Measurements from ENCODE around the gene NPW. TPM values are rescaled to one million over a fixed set of nuclear protein-coding genes. Genes with fewer than 3 reads are reported as not detected.

NPW gene
- total RNA-seq, 1 experiment from 2014 or later = 7.1 TPM

DNA sequence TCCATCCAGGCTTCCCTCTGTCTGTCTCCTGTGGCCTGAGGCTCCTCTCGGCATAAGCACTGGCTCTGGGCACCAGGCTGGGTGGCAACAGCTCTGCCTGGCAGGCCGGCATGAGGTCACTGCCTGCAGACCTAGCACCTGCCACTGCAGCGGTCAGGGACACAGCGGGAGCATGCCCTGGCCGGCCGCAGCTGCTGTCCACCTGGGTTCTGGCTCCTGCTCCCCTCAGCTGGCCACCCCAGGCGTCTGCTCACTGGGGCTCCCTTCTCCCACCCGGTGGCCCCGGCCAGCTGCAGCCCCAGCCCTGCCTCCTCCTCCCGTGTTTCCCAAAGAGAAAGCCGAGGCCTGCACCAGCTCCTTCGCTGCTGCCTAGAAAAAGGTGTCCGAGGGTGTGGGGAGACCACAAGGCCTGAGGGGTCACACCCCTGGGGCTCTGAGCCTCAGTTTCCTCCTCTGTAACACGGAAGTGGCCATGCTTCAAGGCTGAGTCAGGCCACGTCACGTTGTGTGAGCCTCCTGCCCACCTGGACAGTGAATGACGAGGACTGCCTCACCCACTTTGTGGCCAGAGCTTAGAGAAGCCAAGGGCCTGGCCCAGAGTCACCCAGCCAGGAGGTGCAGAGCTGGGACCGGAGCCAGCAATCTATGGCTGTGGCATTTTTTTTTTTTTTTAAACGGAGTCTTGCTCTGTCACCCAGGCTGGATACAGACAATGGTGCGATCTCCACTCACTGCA is 21.4 kb downstream of the NPW start:
- Mint-ChIP-seq H3K27me3 (ENCODE audit: low read depth) (no peaks in the 10 kb centered on the region), H3K9me3 (no peaks in the 10 kb centered on the region), H3K4me3 (no peak overlapping the region), H3K4me1 (peaks cover 4 to 11% of the 10 kb centered on the region in 2 experiments; a peak in 3 of 4 replicates), H3K36me3 (ENCODE audit: insufficient read depth in 1 of 3, low read depth in 3 of 3) (peaks cover 2 to 5% (median 3%) of the 10 kb centered on the region in 3 experiments; a peak in 5 of 7 replicates), H3K27ac (no peak overlapping the region)
- no peak overlapping the region for H2BK20ac ChIP-seq (ENCODE audit: low read depth, low read length, poor library complexity, severe bottlenecking)
- H3K14ac ChIP-seq (ENCODE audit: insufficient read depth, low read length) = no peak overlapping the region; the same call in 1 of the 2 replicates
- no peaks in the 10 kb centered on the region for H3K23me2 ChIP-seq (ENCODE audit: insufficient read length, low read depth, low read length, poor library complexity, severe bottlenecking)
- H3K79me1 ChIP-seq (ENCODE audit: insufficient read depth, low read depth, low read length, poor library complexity, severe bottlenecking) = no peaks in the 10 kb centered on the region
- no peak overlapping the region for H3T11ph ChIP-seq (ENCODE audit: low read length)
- H3K4me2 ChIP-seq (ENCODE audit: insufficient read depth, insufficient read length, low read length) = no peak overlapping the region
- H3K79me2 ChIP-seq (ENCODE audit: insufficient read depth, low read length) = no peaks in the 10 kb centered on the region
- no peak overlapping the region for H3K9ac ChIP-seq (ENCODE audit: extremely low read depth, insufficient read length, low read length)
- H2AK5ac ChIP-seq (ENCODE audit: insufficient read length, low read length) = no peak overlapping the region
- no peak overlapping the region for H3K4ac ChIP-seq (ENCODE audit: low read depth, low read length)
- H3K4me1 ChIP-seq (ENCODE audit: insufficient read depth, low read length) = no peaks in the 10 kb centered on the region
- H3K27ac ChIP-seq (ENCODE audit: insufficient read length, low read depth, low read length) = no peak overlapping the region
- no peak overlapping the region for H2BK15ac ChIP-seq (ENCODE audit: low read depth, low read length)
- no peak overlapping the region for H4K91ac ChIP-seq (ENCODE audit: insufficient read length, low read depth, low read length)
- no peak overlapping the region for H2BK12ac ChIP-seq (ENCODE audit: insufficient read length, low read depth, low read length)
- no peaks in the 10 kb centered on the region for H3K9me3 ChIP-seq (ENCODE audit: control insufficient read depth, low read depth, low read length)
- no peak overlapping the region for H2AFZ ChIP-seq (ENCODE audit: low read length)
- H4K5ac ChIP-seq (ENCODE audit: insufficient read length, low read depth, low read length) = no peak overlapping the region
- no CpG with 5 or more reads among the region's 20 CpGs for WGBS (ENCODE audit: extremely low coverage, insufficient read length, low lambda C conversion rate)
- no peak overlapping the region for H2BK5ac ChIP-seq (ENCODE audit: insufficient read length, low read length)
- no peak overlapping the region for H2BK120ac ChIP-seq (ENCODE audit: low read depth, low read length, poor library complexity, severe bottlenecking)
- no peak overlapping the region for H3K23ac ChIP-seq (ENCODE audit: insufficient read length, low read depth, low read length)
- H3K18ac ChIP-seq (ENCODE audit: insufficient read length, low read depth, low read length) = no peak overlapping the region
- no peak for TF ChIP-seq CTCF (conservative IDR thresholded peaks at IDR 0.05)
- H3K56ac ChIP-seq (ENCODE audit: insufficient read length, low read depth, low read length) = no peak overlapping the region
- DNase-seq = no peak
- no peaks in the 10 kb centered on the region for H4K20me1 ChIP-seq (ENCODE audit: control insufficient read depth, insufficient read depth, insufficient read length)
- no peak overlapping the region for H4K8ac ChIP-seq (replicated peaks; ENCODE audit: insufficient read length, low read depth, low read length)
- no peaks in the 10 kb centered on the region for H3K27me3 ChIP-seq (ENCODE audit: insufficient read depth, low read length)

Data from H9 (cell line).